Loucy (cell line): ENCODE measurements around the gene DRC7.

Source experiments
- H2AFZ ChIP-seq: fragments of 200-600 bp; sonication (generic); 2 replicates; pipeline ENCODE4 v1.6.0; 2016; ENCODE audit warnings: antibody characterized with exemption, mild to moderate bottlenecking, low read length, moderate library complexity
- H3F3A ChIP-seq: fragments of 200-600 bp; 2 replicates; pipeline ENCODE4 v1.6.0; 2016; ENCODE audit warnings: antibody characterized with exemption, low read depth, mild to moderate bottlenecking
- H3K27me3 ChIP-seq: fragments of 200-600 bp; sonication (generic); 2 replicates; pipeline ENCODE4 v1.6.1; 2014; ENCODE audit warnings: low read length, mild to moderate bottlenecking; ENCODE audit not compliant: insufficient read depth, poor library complexity, severe bottlenecking
- H3K36me3 ChIP-seq: fragments of 200-600 bp; sonication (generic); 2 replicates; pipeline ENCODE4 v1.6.1; 2016; ENCODE audit warnings: low read length; ENCODE audit not compliant: insufficient read depth
- H3K4me1 ChIP-seq: fragments of 200-600 bp; sonication (generic); 2 replicates; pipeline ENCODE4 v1.5.1; 2014; ENCODE audit warnings: low read length, mild to moderate bottlenecking; ENCODE audit not compliant: insufficient read depth, poor library complexity, severe bottlenecking
- H3K4me2 ChIP-seq: fragments of 200-600 bp; sonication (generic); 2 replicates; pipeline ENCODE4 v1.6.0; 2014; ENCODE audit warnings: antibody characterized with exemption, low read length, low read depth, mild to moderate bottlenecking; ENCODE audit not compliant: poor library complexity, severe bottlenecking
- H3K4me3 ChIP-seq: fragments of 200-600 bp; sonication (generic); 2 replicates; pipeline ENCODE4 v1.5.1; 2014; ENCODE audit warnings: low read length, mild to moderate bottlenecking, mixed read lengths; ENCODE audit not compliant: poor library complexity, severe bottlenecking
- H3K79me2 ChIP-seq: fragments of 200-600 bp; sonication (generic); 2 replicates; pipeline ENCODE4 v1.6.1; 2014; ENCODE audit warnings: low read length; ENCODE audit not compliant: insufficient read depth
- H3K9ac ChIP-seq: fragments of 200-600 bp; sonication (generic); 2 replicates; pipeline ENCODE4 v1.6.0; 2014; ENCODE audit warnings: mild to moderate bottlenecking, low read depth, low read length, moderate library complexity; ENCODE audit not compliant: poor library complexity, severe bottlenecking
- H3K9me2 ChIP-seq: fragments of 200-600 bp; sonication (generic); replicated peaks from 2 replicates; pipeline ENCODE4 v1.6.1; 2016; ENCODE audit warnings: low read depth, low read length, mixed read lengths
- H3K9me3 ChIP-seq: fragments of 200-600 bp; sonication (generic); 2 replicates; pipeline ENCODE4 v1.6.1; 2014; ENCODE audit warnings: mild to moderate bottlenecking, antibody characterized with exemption, low read length, low read depth; ENCODE audit not compliant: insufficient read depth
- H4K20me1 ChIP-seq: fragments of 200-600 bp; sonication (generic); 2 replicates; pipeline ENCODE4 v1.6.0; 2014; ENCODE audit warnings: antibody characterized with exemption, low read length, mild to moderate bottlenecking; ENCODE audit not compliant: insufficient read depth, poor library complexity, severe bottlenecking
- CTCF ChIP-seq: fragments of 200-600 bp; sonication (generic); conservative IDR thresholded peaks from 2 replicates; pipeline ENCODE4 v1.5.1; 2014; ENCODE audit warnings: mild to moderate bottlenecking, antibody characterized with exemption, low read length
- EZH2phosphoT487 ChIP-seq: fragments of 200-600 bp; IDR thresholded peaks from 2 replicates; pipeline ENCODE4 v1.6.1; 2018; ENCODE audit warnings: antibody characterized with exemption, mild to moderate bottlenecking, moderate library complexity, borderline replicate concordance

Gene DRC7

GRCh38 chr16:57694725-57695679, at the start of gene DRC7:
Gene DRC7 (plus strand): TSS chr16:57694806. CDS start chr16:57697950, 3,144 bp downstream.
- H2AFZ ChIP-seq, result 0 out of 2 replicates have a peak within 1 kb of the TSS, but pooled peaks have one; percentile 41
- peak within 1 kb of the TSS; percentile 56 for H3K4me3 ChIP-seq
- no peaks in the 10 kb centered on the region for H3K9me3 ChIP-seq
- peak within 1 kb of the TSS; percentile 65 for H3K4me2 ChIP-seq
- no peaks in the 10 kb centered on the region for H4K20me1 ChIP-seq
- peaks cover 36% of the 10 kb centered on the region for H3K4me1 ChIP-seq
- H3K79me2 ChIP-seq, result no peaks in the 10 kb centered on the region
- H3K36me3 ChIP-seq, result no peaks in the 10 kb centered on the region
- TF ChIP-seq CTCF, result no peak
- no peak for TF ChIP-seq EZH2phosphoT487
- H3K9ac ChIP-seq, result peak within 1 kb of the TSS; percentile 46
- H3F3A ChIP-seq, result peaks cover 4% of the 10 kb centered on the region
- no peaks in the 10 kb centered on the region for H3K27me3 ChIP-seq
- H3K9me2 ChIP-seq, result no peaks in the 10 kb centered on the region

- Histone ChIP-seq H3K79me2 (no peaks in the 10 kb centered on the region), H3F3A (0 out of 2 replicates have a peak, but pooled peaks cover 3% of the 10 kb centered on the region), H3K4me2 (no peak overlapping the region), H2AFZ (no peak overlapping the region), H3K9me3 (no peaks in the 10 kb centered on the region), H3K36me3 (no peaks in the 10 kb centered on the region), H3K9ac (no peak overlapping the region), H3K9me2 (no peaks in the 10 kb centered on the region), H3K27me3 (no peaks in the 10 kb centered on the region), H4K20me1 (no peaks in the 10 kb centered on the region), H3K4me1 (peaks cover 57% of the 10 kb centered on the region), H3K4me3 (no peak overlapping the region)
- no peak for TF ChIP-seq EZH2phosphoT487
- no peak for TF ChIP-seq CTCF
Observed at GRCh38 chr16:57645169-57645568, 49.4 kb upstream of the DRC7 start.

- no peak overlapping the region for H3K9ac ChIP-seq
Observed at GRCh38 chr16:57645691-57646387, 48.8 kb upstream of the DRC7 start.

More at GRCh38 chr16:57645691-57646387, 48.8 kb upstream of the DRC7 start:
- H3K27me3 ChIP-seq, result no peaks in the 10 kb centered on the region
- H4K20me1 ChIP-seq, result no peaks in the 10 kb centered on the region
- no peak for TF ChIP-seq EZH2phosphoT487
- TF ChIP-seq CTCF, result no peak
- no peaks in the 10 kb centered on the region for H3K79me2 ChIP-seq
- H2AFZ ChIP-seq, result no peak overlapping the region
- H3K4me1 ChIP-seq, result peaks cover 57% of the 10 kb centered on the region
- no peaks in the 10 kb centered on the region for H3K36me3 ChIP-seq
- H3K9me2 ChIP-seq, result no peaks in the 10 kb centered on the region
- H3K4me2 ChIP-seq, result no peak overlapping the region
- 0 out of 2 replicates have a peak, but pooled peaks cover 3% of the 10 kb centered on the region for H3F3A ChIP-seq
- no peak overlapping the region for H3K4me3 ChIP-seq
- no peaks in the 10 kb centered on the region for H3K9me3 ChIP-seq
